ENCODE results near the gene NACA2. TPM values are rescaled to one million over a fixed set of nuclear protein-coding genes. Genes with fewer than 3 reads are reported as not detected.

Gene NACA2
- total RNA-seq, 1 experiment from 2014 or later: not detected

- no peak overlapping the region for H4K5ac ChIP-seq (ENCODE audit: insufficient read length, low read depth, low read length)
- no peaks in the 10 kb centered on the region for H3K9me3 ChIP-seq (ENCODE audit: control insufficient read depth, low read depth, low read length)
- no peak overlapping the region for H2BK120ac ChIP-seq (ENCODE audit: low read depth, low read length, poor library complexity, severe bottlenecking)
- no peaks in the 10 kb centered on the region for H3K23me2 ChIP-seq (ENCODE audit: insufficient read length, low read depth, low read length, poor library complexity, severe bottlenecking)
- no peaks in the 10 kb centered on the region for H3K79me2 ChIP-seq (ENCODE audit: insufficient read depth, low read length)
- no peak overlapping the region for H2BK12ac ChIP-seq (ENCODE audit: insufficient read length, low read depth, low read length)
- no peak overlapping the region for H2AK5ac ChIP-seq (ENCODE audit: insufficient read length, low read length)
- H3K27ac ChIP-seq (ENCODE audit: insufficient read length, low read depth, low read length): no peak overlapping the region
- H4K8ac ChIP-seq (replicated peaks; ENCODE audit: insufficient read length, low read depth, low read length): no peak overlapping the region
- H3K56ac ChIP-seq (ENCODE audit: insufficient read length, low read depth, low read length): no peak overlapping the region
- H3K4ac ChIP-seq (ENCODE audit: low read depth, low read length): no peak overlapping the region
- Mint-ChIP-seq H3K36me3 (ENCODE audit: insufficient read depth in 1 of 3, low read depth in 3 of 3) (no peaks in the 10 kb centered on the region), H3K4me3 (no peak overlapping the region), H3K27me3 (ENCODE audit: low read depth) (peaks cover 7% of the 10 kb centered on the region), H3K9me3 (no peaks in the 10 kb centered on the region), H3K4me1 (no peaks in the 10 kb centered on the region), H3K27ac (no peak overlapping the region)
- no peak overlapping the region for H2AFZ ChIP-seq (ENCODE audit: low read length)
- no peaks in the 10 kb centered on the region for H3K79me1 ChIP-seq (ENCODE audit: insufficient read depth, low read depth, low read length, poor library complexity, severe bottlenecking)
- H3K14ac ChIP-seq (ENCODE audit: insufficient read depth, low read length): no peak overlapping the region
- DNase-seq: no peak
- H2BK15ac ChIP-seq (ENCODE audit: low read depth, low read length): no peak overlapping the region
- no CpG with 5 or more reads among the region's 7 CpGs for WGBS (ENCODE audit: extremely low coverage, insufficient read length, low lambda C conversion rate)
- H3K23ac ChIP-seq (ENCODE audit: insufficient read length, low read depth, low read length): no peak overlapping the region
- H3K18ac ChIP-seq (ENCODE audit: insufficient read length, low read depth, low read length): no peak overlapping the region
- H3T11ph ChIP-seq (ENCODE audit: low read length): no peak overlapping the region
- no peak overlapping the region for H2BK20ac ChIP-seq (ENCODE audit: low read depth, low read length, poor library complexity, severe bottlenecking)
- no peaks in the 10 kb centered on the region; the same call in 1 of the 2 replicates for H3K27me3 ChIP-seq (ENCODE audit: insufficient read depth, low read length)
- no peaks in the 10 kb centered on the region for H3K4me1 ChIP-seq (ENCODE audit: insufficient read depth, low read length)
- H3K9ac ChIP-seq (ENCODE audit: extremely low read depth, insufficient read length, low read length): no peak overlapping the region
- no peak overlapping the region for H3K4me2 ChIP-seq (ENCODE audit: insufficient read depth, insufficient read length, low read length)
- H2BK5ac ChIP-seq (ENCODE audit: insufficient read length, low read length): no peak overlapping the region
- TF ChIP-seq CTCF (conservative IDR thresholded peaks at IDR 0.05): no peak
- H4K20me1 ChIP-seq (ENCODE audit: control insufficient read depth, insufficient read depth, insufficient read length): no peaks in the 10 kb centered on the region
- no peak overlapping the region for H4K91ac ChIP-seq (ENCODE audit: insufficient read length, low read depth, low read length)
Observed at GRCh38 chr17:61555127-61555566, 35.9 kb downstream of the NACA2 start.
